Measurements from ENCODE around the gene SEMA4A. TPM values are rescaled to one million over a fixed set of nuclear protein-coding genes. Genes with fewer than 3 reads are reported as not detected.

Gene SEMA4A
- polyA plus RNA-seq, 1 donor from 2014 or later: 17.1 TPM

DNA sequence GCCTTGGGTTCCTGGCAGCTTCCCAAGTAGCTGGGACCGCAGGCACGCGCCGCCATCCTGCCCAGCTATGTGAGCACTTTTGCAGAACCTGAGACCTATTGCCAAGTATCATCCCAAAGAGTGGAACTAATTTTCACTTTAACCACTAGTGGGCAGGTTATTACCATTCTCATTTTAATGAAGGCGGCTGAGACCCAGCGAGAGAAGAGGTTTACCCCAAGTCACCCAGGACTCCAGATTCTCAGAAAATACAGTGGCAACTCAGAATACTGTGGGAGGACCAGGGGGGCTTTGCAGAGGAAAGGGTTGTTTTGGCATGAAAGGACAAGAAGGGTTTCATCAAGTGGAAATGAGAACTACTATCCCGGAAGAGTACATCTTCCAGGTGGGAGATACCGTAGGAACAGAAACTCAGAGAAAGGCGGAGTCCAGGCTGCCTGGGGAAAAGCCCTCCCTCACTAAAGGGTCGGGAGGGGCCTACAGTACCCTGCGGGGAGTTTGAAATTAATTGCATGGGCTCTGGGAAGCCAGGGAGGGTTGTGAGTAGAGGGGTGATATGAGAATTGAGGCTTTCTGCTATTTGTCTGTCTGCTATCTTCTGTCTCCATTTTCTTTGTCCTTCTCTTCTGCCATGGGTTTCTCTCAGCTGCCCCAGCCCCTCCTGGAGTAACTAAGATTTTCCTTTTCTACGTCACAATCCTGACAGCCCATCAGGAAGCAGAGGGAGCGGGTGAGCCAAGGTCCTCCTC lies 7.2 kb upstream of the SEMA4A start:
- no peaks in the 10 kb centered on the region for H3K27me3 ChIP-seq (ENCODE audit: insufficient read depth, low read depth, low read length)
- no peaks in the 10 kb centered on the region for H3K36me3 ChIP-seq (ENCODE audit: insufficient read depth, low read length)
- no peaks in the 10 kb centered on the region for H3K79me2 ChIP-seq (replicated peaks; ENCODE audit: insufficient read depth, low read length)
- no peaks in the 10 kb centered on the region for H4K20me1 ChIP-seq (ENCODE audit: insufficient read depth)
- TF ChIP-seq RAD21 (conservative IDR thresholded peaks at IDR 0.05): peak; percentile 56
- TF ChIP-seq SMC3 (conservative IDR thresholded peaks at IDR 0.05; ENCODE audit: poor library complexity): peak; percentile 54
- TF ChIP-seq, protein P1, sequence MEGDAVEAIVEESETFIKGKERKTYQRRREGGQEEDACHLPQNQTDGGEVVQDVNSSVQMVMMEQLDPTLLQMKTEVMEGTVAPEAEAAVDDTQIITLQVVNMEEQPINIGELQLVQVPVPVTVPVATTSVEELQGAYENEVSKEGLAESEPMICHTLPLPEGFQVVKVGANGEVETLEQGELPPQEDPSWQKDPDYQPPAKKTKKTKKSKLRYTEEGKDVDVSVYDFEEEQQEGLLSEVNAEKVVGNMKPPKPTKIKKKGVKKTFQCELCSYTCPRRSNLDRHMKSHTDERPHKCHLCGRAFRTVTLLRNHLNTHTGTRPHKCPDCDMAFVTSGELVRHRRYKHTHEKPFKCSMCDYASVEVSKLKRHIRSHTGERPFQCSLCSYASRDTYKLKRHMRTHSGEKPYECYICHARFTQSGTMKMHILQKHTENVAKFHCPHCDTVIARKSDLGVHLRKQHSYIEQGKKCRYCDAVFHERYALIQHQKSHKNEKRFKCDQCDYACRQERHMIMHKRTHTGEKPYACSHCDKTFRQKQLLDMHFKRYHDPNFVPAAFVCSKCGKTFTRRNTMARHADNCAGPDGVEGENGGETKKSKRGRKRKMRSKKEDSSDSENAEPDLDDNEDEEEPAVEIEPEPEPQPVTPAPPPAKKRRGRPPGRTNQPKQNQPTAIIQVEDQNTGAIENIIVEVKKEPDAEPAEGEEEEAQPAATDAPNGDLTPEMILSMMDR (IDR thresholded peaks at IDR 0.05; ENCODE audit: poor library complexity, severe bottlenecking): peak; percentile 59
- TF ChIP-seq POLR2AphosphoS5 (IDR thresholded peaks at IDR 0.05): no peak
- TF ChIP-seq EP300 (conservative IDR thresholded peaks at IDR 0.05; ENCODE audit: poor library complexity, severe bottlenecking): no peak
- no peak overlapping the region for H2AFZ ChIP-seq (ENCODE audit: low read depth, low read length)
- no peak overlapping the region for H3K4me2 ChIP-seq (ENCODE audit: low read length)
- H3K27ac ChIP-seq (ENCODE audit: low read length): no peak overlapping the region
- H3K9ac ChIP-seq (ENCODE audit: low read length): no peak overlapping the region
- H3K4me3 ChIP-seq (ENCODE audit: low read length): no peak overlapping the region
- H3K9me3 ChIP-seq (ENCODE audit: low read length): no peaks in the 10 kb centered on the region
- H3K9me2 ChIP-seq (ENCODE audit: insufficient read depth, low read length): no peaks in the 10 kb centered on the region
- H3F3A ChIP-seq (ENCODE audit: insufficient read depth, low read length, poor library complexity, severe bottlenecking): no peaks in the 10 kb centered on the region

DNA sequence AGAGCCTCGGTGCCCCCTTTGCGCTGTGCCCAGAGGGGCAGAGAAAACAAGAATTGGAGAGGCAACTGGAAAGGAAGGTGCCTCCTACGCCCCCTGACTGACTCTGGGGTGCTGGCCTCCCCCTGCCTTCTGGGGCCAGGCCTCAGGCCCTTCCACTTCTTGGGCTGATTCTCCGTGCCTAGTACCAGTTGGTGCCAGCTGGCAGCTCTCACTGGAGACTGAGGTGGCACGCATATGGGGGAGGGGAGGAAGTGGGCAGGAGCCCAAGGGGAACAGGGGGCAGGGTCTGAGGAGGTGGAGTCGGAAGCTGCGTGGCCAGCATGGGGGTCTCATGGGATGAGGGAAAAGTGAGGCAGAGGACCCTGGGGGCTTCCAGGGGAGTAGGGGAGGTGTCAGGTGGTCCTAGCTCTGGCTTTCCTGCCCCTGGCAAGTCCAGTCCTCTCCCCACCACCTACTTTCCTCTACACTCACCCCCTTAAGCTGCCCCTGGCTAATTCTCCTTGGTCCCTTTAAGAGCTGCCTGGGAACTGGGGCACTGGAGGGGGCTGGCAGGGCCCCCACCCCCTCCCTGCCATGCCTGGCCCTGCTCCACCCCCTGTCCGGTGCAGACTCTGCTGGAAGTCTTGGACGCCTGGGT lies 6.5 kb upstream of the SEMA4A start:
- no peak overlapping the region for H2AFZ ChIP-seq (ENCODE audit: low read depth, low read length)
- no peaks in the 10 kb centered on the region for H3K9me3 ChIP-seq (ENCODE audit: low read length)
- H3K36me3 ChIP-seq (ENCODE audit: insufficient read depth, low read length): no peaks in the 10 kb centered on the region
- no peaks in the 10 kb centered on the region for H3F3A ChIP-seq (ENCODE audit: insufficient read depth, low read length, poor library complexity, severe bottlenecking)
- no peak overlapping the region for H3K27ac ChIP-seq (ENCODE audit: low read length)
- no peaks in the 10 kb centered on the region for H3K9me2 ChIP-seq (ENCODE audit: insufficient read depth, low read length)
- no peaks in the 10 kb centered on the region for H4K20me1 ChIP-seq (ENCODE audit: insufficient read depth)
- H3K27me3 ChIP-seq (ENCODE audit: insufficient read depth, low read depth, low read length): no peaks in the 10 kb centered on the region
- no peaks in the 10 kb centered on the region for H3K79me2 ChIP-seq (replicated peaks; ENCODE audit: insufficient read depth, low read length)
- TF ChIP-seq, protein P2, sequence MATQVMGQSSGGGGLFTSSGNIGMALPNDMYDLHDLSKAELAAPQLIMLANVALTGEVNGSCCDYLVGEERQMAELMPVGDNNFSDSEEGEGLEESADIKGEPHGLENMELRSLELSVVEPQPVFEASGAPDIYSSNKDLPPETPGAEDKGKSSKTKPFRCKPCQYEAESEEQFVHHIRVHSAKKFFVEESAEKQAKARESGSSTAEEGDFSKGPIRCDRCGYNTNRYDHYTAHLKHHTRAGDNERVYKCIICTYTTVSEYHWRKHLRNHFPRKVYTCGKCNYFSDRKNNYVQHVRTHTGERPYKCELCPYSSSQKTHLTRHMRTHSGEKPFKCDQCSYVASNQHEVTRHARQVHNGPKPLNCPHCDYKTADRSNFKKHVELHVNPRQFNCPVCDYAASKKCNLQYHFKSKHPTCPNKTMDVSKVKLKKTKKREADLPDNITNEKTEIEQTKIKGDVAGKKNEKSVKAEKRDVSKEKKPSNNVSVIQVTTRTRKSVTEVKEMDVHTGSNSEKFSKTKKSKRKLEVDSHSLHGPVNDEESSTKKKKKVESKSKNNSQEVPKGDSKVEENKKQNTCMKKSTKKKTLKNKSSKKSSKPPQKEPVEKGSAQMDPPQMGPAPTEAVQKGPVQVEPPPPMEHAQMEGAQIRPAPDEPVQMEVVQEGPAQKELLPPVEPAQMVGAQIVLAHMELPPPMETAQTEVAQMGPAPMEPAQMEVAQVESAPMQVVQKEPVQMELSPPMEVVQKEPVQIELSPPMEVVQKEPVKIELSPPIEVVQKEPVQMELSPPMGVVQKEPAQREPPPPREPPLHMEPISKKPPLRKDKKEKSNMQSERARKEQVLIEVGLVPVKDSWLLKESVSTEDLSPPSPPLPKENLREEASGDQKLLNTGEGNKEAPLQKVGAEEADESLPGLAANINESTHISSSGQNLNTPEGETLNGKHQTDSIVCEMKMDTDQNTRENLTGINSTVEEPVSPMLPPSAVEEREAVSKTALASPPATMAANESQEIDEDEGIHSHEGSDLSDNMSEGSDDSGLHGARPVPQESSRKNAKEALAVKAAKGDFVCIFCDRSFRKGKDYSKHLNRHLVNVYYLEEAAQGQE (IDR thresholded peaks at IDR 0.05; ENCODE audit: borderline replicate concordance): no peak
- TF ChIP-seq SMC3 (conservative IDR thresholded peaks at IDR 0.05; ENCODE audit: poor library complexity): no peak
- no peak for TF ChIP-seq MXI1 (conservative IDR thresholded peaks at IDR 0.05; ENCODE audit: poor library complexity, severe bottlenecking)
- TF ChIP-seq TAF1 (IDR thresholded peaks at IDR 0.05; ENCODE audit: low read depth): no peak
- TF ChIP-seq RAD21 (conservative IDR thresholded peaks at IDR 0.05): no peak
- no peak for TF ChIP-seq EZH2 (IDR thresholded peaks at IDR 0.05; ENCODE audit: borderline replicate concordance, insufficient read depth, low read length, poor library complexity, severe bottlenecking)
- no peak for TF ChIP-seq EP300 (conservative IDR thresholded peaks at IDR 0.05; ENCODE audit: poor library complexity, severe bottlenecking)
- TF ChIP-seq, protein P1 (IDR thresholded peaks at IDR 0.05; ENCODE audit: poor library complexity, severe bottlenecking): no peak
- TF ChIP-seq POLR2AphosphoS5 (IDR thresholded peaks at IDR 0.05): no peak
- H3K9ac ChIP-seq (ENCODE audit: low read length): no peak overlapping the region
- no peak overlapping the region for H3K4me2 ChIP-seq (ENCODE audit: low read length)
- no peak overlapping the region for H3K4me3 ChIP-seq (ENCODE audit: low read length)

Measured in neural cell (in vitro differentiated cells).